Endothelial cell of umbilical vein (primary cell): ENCODE measurements around the gene PAEP. TPM values are rescaled to one million over a fixed set of nuclear protein-coding genes. Genes with fewer than 3 reads are reported as not detected.

ENCODE experiments used
- BruUV-seq: library from RNA; stranded (reverse); fragments of 400-500 nt; replicated peaks from 2 replicates; lab custom pipeline; 2021; lab: Mats Ljungman, UMichigan
- CTCF ChIA-PET: fragments of 300-600, 350-600 bp; sonication (Branson Sonifier 250); formaldehyde crosslinking; loops from one replicate; lab custom pipeline; 2021; ENCODE audit warnings: antibody characterized with exemption, inconsistent platforms; lab: Charles Lee
- POLR2A ChIA-PET: fragments of 300-600, 350-600 bp; sonication (Branson Sonifier 250); formaldehyde crosslinking; loops from one replicate; lab custom pipeline; 2021; ENCODE audit warnings: antibody characterized with exemption, inconsistent platforms; lab: Charles Lee
- DNase-seq: peaks from one replicate; pipeline ENCODE4 v3.0.0-alpha.2; 2011; ENCODE audit warnings: low read depth, low spot score
- FAIRE-seq: peaks from 2 replicates; lab custom pipeline; 2011; peaks lifted over from hg19 to GRCh38; lab: Jason Lieb, UNC
- H2AFZ ChIP-seq: 2 replicates; pipeline ENCODE4 v1.6.0; 2012; ENCODE audit warnings: low read depth, low read length, control low read depth, inconsistent platforms
- H3K27ac ChIP-seq: 2 replicates; pipeline ENCODE4 v1.5.1; 2011; ENCODE audit warnings: low read depth, mild to moderate bottlenecking, control low read depth, low read length, moderate library complexity; ENCODE audit not compliant: insufficient read depth
- H3K27me3 ChIP-seq, 2 experiments: 2 replicates each; pipeline versions ENCODE4 v1.6.0 to v1.6.1; 2011; ENCODE audit warnings: low read length in 2 of 2, mixed read lengths in 1 of 2; ENCODE audit not compliant: control insufficient read depth in 2 of 2, insufficient read depth in 2 of 2
- H3K36me3 ChIP-seq, 2 experiments: 2 replicates in 1 of 2; 3 replicates in 1 of 2; pipeline ENCODE4 v1.5.1; 2011; ENCODE audit warnings: low read length in 2 of 2, mild to moderate bottlenecking in 1 of 2, moderate library complexity in 1 of 2; ENCODE audit not compliant: control insufficient read depth in 2 of 2, insufficient read depth in 2 of 2; ENCODE audit errors: extremely low read depth in 1 of 2
- H3K4me1 ChIP-seq: 3 replicates; pipeline ENCODE4 v1.5.1; 2011; ENCODE audit warnings: mild to moderate bottlenecking, low read length; ENCODE audit not compliant: control insufficient read depth, insufficient read depth; ENCODE audit errors: extremely low read depth
- H3K4me2 ChIP-seq: 2 replicates; pipeline ENCODE4 v1.6.1; 2011; ENCODE audit warnings: low read length, control low read depth, mixed read lengths; ENCODE audit not compliant: insufficient read depth
- H3K4me3 ChIP-seq, 3 experiments: fragments of 200-600 bp in 1 of 3; sonication (generic), shearing (Covaris generic) in 1 of 3; replicated peaks in 1 of 3; 2 replicates each; pipeline ENCODE4 v1.5.1; 2011 to 2016; ENCODE audit warnings: control low read depth in 3 of 3, low read length in 3 of 3, mild to moderate bottlenecking in 2 of 3, inconsistent platforms in 1 of 3, low read depth in 1 of 3, moderate library complexity in 1 of 3; ENCODE audit not compliant: insufficient read depth in 1 of 3
- H3K79me2 ChIP-seq: 2 replicates; pipeline ENCODE4 v1.6.0; 2012; ENCODE audit warnings: low read length, inconsistent platforms; ENCODE audit not compliant: control insufficient read depth, insufficient read depth
- H3K9ac ChIP-seq: replicated peaks from 2 replicates; pipeline ENCODE3; 2011; ENCODE audit warnings: low read length, control low read depth; ENCODE audit not compliant: insufficient read depth; ENCODE audit errors: extremely low read depth
- H3K9me1 ChIP-seq: replicated peaks from 3 replicates; pipeline ENCODE4 v1.6.0; 2011; ENCODE audit warnings: mild to moderate bottlenecking, low read length; ENCODE audit not compliant: control insufficient read depth, insufficient read depth; ENCODE audit errors: extremely low read depth
- H3K9me3 ChIP-seq: replicated peaks from 2 replicates; pipeline ENCODE4 v1.5.1; 2012; ENCODE audit warnings: low read length, inconsistent platforms; ENCODE audit not compliant: control insufficient read depth, insufficient read depth
- H4K20me1 ChIP-seq: replicated peaks from 2 replicates; pipeline ENCODE3; 2011; ENCODE audit warnings: mild to moderate bottlenecking, low read length; ENCODE audit not compliant: control insufficient read depth, insufficient read depth; ENCODE audit errors: extremely low read depth
- GATA2 ChIP-seq: IDR thresholded peaks from 2 replicates; pipeline ENCODE4 v1.7.0; 2011; ENCODE audit warnings: low read depth, mild to moderate bottlenecking, moderate library complexity, mixed read lengths, low read length; ENCODE audit not compliant: insufficient read length, insufficient read depth
- JUN ChIP-seq: IDR thresholded peaks from 2 replicates; pipeline ENCODE4 v1.6.1; 2011; ENCODE audit warnings: borderline replicate concordance, low read depth; ENCODE audit not compliant: insufficient read length, insufficient read depth
- MYC ChIP-seq: IDR thresholded peaks from one replicate; pipeline ENCODE4 v1.6.1; 2011; ENCODE audit warnings: mild to moderate bottlenecking, low read depth, low read length
- POLR2A ChIP-seq: IDR thresholded peaks from 2 replicates; pipeline ENCODE4 v1.6.1; 2012; ENCODE audit warnings: low read depth, mild to moderate bottlenecking, control low read depth, low read length
- POLR2AphosphoS5 ChIP-seq: IDR thresholded peaks from 2 replicates; pipeline ENCODE4 v1.6.1; 2012; ENCODE audit warnings: low read depth, mild to moderate bottlenecking, control low read depth, low read length, moderate library complexity; ENCODE audit not compliant: insufficient read depth
- dilution Hi-C: fragments of 300-500 bp; cut with MboI; formaldehyde crosslinking; loops from one replicate; pipeline ENCODE4 v1.15.0; 2019; ENCODE audit warnings: low sequenced_read_pairs; ENCODE audit not compliant: extremely low pct_ligation_motif_present
- intact Hi-C: fragments of 100-400 bp; cut with micrococcal nuclease; formaldehyde crosslinking; loops from one replicate; pipeline ENCODE4 v1.10.0; 2022
- polyA plus RNA-seq, 4 experiments: library from polyadenylated mRNA; depleted of rRNA in 3 of 4; stranded (reverse) in 3 of 4; unstranded in 1 of 4; fragments of >200 nt; gene quantifications; 2 replicates each; pipeline versions ENCODE4 v1.2.1 to v1.2.3, GENCODE V29; 2011 to 2012; ENCODE audit warnings: missing spikeins in 1 of 4
- total RNA-seq: library from RNA; stranded (reverse); gene quantifications from 2 replicates; pipeline ENCODE4 v1.2.3, GENCODE V29; 2021
- TF ChIP-seq, protein P1 (sequence below), 2 donors: IDR thresholded peaks; 1 replicate in 1 of 2; 2 replicates in 1 of 2; pipeline ENCODE4 v1.5.1; 2011; ENCODE audit warnings: low read length in 2 of 2, mild to moderate bottlenecking in 2 of 2, moderate library complexity in 2 of 2, control low read depth in 1 of 2, inconsistent platforms in 1 of 2, low read depth in 1 of 2; ENCODE audit not compliant: insufficient read depth in 1 of 2; ENCODE audit errors: extremely low read depth in 1 of 2
- TF ChIP-seq, protein P2 (sequence below): IDR thresholded peaks from 2 replicates; pipeline ENCODE4 v1.6.1; 2011; ENCODE audit not compliant: insufficient read depth, insufficient read length

PAEP gene
- total and polyA plus RNA-seq, 2 donors (not counting 3 experiments of a cell fraction or from before 2014, with no cell fraction given): not detected

DNA sequence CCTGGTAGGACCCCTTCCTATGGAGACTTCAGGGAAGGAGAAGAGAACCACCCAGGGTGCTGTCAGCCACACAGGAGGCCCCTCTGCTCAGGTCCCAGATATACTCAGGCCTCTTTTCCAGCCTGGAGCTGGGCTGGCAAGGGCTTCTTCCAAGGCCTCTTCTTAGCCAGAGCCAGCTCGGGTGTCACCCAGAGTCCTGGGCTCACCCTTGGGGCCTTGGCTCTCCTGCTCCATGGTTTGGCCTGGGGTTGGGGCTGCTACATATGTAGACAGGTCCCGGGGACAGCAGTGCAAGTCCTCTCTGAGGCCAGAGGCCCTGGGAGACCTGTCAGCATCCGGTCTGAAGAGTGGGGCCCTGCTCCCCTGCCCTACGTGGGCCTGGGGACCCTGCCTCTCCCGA is 22.8 kb downstream of the PAEP start:
- TF ChIP-seq POLR2A (no peak), GATA2 (no peak), MYC (no peak), JUN (no peak)
- TF ChIP-seq, protein P1, sequence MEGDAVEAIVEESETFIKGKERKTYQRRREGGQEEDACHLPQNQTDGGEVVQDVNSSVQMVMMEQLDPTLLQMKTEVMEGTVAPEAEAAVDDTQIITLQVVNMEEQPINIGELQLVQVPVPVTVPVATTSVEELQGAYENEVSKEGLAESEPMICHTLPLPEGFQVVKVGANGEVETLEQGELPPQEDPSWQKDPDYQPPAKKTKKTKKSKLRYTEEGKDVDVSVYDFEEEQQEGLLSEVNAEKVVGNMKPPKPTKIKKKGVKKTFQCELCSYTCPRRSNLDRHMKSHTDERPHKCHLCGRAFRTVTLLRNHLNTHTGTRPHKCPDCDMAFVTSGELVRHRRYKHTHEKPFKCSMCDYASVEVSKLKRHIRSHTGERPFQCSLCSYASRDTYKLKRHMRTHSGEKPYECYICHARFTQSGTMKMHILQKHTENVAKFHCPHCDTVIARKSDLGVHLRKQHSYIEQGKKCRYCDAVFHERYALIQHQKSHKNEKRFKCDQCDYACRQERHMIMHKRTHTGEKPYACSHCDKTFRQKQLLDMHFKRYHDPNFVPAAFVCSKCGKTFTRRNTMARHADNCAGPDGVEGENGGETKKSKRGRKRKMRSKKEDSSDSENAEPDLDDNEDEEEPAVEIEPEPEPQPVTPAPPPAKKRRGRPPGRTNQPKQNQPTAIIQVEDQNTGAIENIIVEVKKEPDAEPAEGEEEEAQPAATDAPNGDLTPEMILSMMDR (IDR thresholded peaks at IDR 0.05; ENCODE audit: extremely low read depth in 1 of 2, insufficient read depth in 1 of 2, low read depth in 1 of 2, low read length in 2 of 2): no peak
- intact Hi-C loops (no loop called here), dilution Hi-C loops (no loop called here)
- no peak overlapping the region for H3K4me2 ChIP-seq
- H2AFZ ChIP-seq: no peak overlapping the region
- no peak overlapping the region for H3K27ac ChIP-seq
- no peak for FAIRE-seq
- no peak overlapping the region for H3K4me3 ChIP-seq
- no peak overlapping the region for H3K9ac ChIP-seq
- no peaks in the 10 kb centered on the region for H4K20me1 ChIP-seq
- H3K9me1 ChIP-seq: no peaks in the 10 kb centered on the region
- CTCF ChIA-PET: no interaction called here
- no peak for DNase-seq
- no peaks in the 10 kb centered on the region for H3K36me3 ChIP-seq
- no peaks in the 10 kb centered on the region for H3K27me3 ChIP-seq
- H3K79me2 ChIP-seq: no peaks in the 10 kb centered on the region
- POLR2A ChIA-PET: no interaction called here
- H3K9me3 ChIP-seq: no peaks in the 10 kb centered on the region
- peaks cover 6% of the 10 kb centered on the region for H3K4me1 ChIP-seq
- BruUV-seq: no TSS peak

DNA sequence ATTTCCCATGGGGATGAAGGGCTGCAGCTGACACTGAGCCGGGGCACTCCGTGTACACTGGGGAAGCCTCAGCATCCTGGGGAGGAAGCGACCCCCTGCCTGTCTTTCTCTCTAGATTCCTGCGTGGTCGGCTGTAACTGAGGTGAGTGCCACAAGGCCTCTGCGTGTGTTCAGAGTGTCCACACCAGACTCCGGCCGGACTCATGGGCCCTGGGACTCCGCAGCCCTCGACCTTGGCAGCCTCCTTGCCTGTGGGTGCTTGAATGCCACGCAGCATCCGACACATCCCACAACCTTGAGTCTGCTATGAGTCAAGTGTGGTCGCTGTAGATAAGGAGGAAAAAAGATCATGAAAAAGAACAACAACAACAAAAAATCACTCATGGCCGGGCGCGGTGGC is 23.4 kb downstream of the PAEP start:
- Histone ChIP-seq H3K27me3 (no peaks in the 10 kb centered on the region), H3K9me3 (no peaks in the 10 kb centered on the region), H3K4me2 (no peak overlapping the region), H4K20me1 (no peaks in the 10 kb centered on the region), H3K79me2 (no peaks in the 10 kb centered on the region), H3K9ac (no peak overlapping the region), H3K36me3 (no peaks in the 10 kb centered on the region), H3K4me3 (no peak overlapping the region), H2AFZ (no peak overlapping the region), H3K27ac (no peak overlapping the region), H3K9me1 (no peaks in the 10 kb centered on the region), H3K4me1 (peaks cover 6% of the 10 kb centered on the region)
- intact Hi-C loops: no loop called here
- no TSS peak for BruUV-seq
- dilution Hi-C loops: no loop called here
- ChIA-PET CTCF (no interaction called here), POLR2A (no interaction called here)
- DNase-seq: no peak
- TF ChIP-seq POLR2AphosphoS5 (no peak), JUN (no peak)
- TF ChIP-seq, protein P2, sequence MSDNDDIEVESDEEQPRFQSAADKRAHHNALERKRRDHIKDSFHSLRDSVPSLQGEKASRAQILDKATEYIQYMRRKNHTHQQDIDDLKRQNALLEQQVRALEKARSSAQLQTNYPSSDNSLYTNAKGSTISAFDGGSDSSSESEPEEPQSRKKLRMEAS: no peak
- no peak for FAIRE-seq
